Measurements from ENCODE around the gene CALM1. TPM values are rescaled to one million over a fixed set of nuclear protein-coding genes. Genes with fewer than 3 reads are reported as not detected.

CALM1 gene
- 575 TPM for total RNA-seq
- long read RNA-seq, full-length matches to known transcripts, result 952 of 1,075 reads
- long read RNA-seq, partial matches to known transcripts, result 2 of 1,075 reads
- long read RNA-seq, other reads (novel, unspliced or antisense), result 121 of 1,075 reads

DNA sequence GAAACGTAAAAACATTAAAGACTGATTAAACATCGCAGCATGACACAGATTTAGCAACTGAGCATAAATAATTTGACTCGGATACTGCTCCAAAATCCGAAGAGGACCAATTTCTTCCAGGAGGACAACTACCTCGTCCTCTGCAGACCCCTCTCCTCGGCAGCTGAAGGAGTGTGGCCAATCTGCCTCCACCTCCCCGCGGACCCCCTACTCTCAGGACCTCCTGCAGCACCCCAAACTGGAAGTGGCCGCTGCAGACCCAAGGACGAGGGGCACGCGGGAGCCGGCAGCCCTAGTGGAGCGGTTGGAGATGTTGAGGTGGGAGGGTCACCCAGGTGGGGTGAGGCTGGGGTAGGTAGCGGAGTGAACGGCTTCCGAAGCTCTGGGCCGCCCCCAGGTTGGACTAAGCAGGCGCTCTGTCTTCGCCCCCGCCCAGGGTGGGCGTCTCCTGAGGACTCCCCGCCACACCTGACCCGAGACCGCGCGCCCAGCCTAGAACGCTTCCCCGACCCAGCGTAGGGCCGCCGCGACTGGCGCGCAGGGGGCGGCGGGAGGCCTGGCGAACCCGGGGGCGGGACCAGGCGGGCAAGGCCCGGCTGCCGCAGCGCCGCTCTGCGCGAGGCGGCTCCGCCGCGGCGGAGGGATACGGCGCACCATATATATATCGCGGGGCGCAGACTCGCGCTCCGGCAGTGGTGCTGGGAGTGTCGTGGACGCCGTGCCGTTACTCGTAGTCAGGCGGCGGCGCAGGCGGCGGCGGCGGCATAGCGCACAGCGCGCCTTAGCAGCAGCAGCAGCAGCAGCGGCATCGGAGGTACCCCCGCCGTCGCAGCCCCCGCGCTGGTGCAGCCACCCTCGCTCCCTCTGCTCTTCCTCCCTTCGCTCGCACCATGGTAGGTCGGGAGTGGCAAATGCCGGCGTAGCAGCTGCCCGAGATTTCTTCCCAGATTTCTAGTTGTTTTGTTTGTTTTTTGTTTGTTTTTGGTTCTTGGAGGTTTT is at the start of gene CALM1:
Gene CALM1 (plus strand): TSS at position 689 of the 999 bp plus-strand sequence. CDS start 202 bp downstream, at position 891.
- ATAC-seq (ENCODE audit: poor library complexity) (peak; percentile 84), DNase-seq (peak; percentile 95)
- intact Hi-C loops (cut with DNase I), result loop anchor here (2.0 to 10.0 kb wide), 4 partner anchors 14 to 418 kb away; partner anchors contain the start of gene TTC7B

DNA sequence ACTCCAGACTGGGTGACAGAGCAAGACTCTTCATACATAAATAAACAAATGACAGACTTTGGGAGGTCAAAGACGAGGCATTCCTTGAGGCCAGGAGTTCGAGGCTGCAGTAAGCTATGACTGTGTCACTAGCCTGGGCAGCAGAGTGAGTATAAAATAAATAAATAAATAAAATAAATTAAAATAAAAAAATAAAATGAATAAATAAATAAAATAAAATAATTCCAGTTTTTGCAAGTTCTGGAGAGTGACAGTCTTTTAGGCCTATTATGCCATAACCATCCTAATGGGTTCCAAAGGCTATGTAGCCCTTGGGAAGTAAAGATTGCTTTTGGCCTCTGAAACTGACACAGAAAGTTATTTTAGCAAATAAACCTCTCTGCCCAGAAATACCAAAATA is 48.6 kb upstream of the CALM1 start:
- ATAC-seq (ENCODE audit: poor library complexity) (no peak), DNase-seq (no peak)
- intact Hi-C loops (cut with DNase I), result no loop called here

DNA sequence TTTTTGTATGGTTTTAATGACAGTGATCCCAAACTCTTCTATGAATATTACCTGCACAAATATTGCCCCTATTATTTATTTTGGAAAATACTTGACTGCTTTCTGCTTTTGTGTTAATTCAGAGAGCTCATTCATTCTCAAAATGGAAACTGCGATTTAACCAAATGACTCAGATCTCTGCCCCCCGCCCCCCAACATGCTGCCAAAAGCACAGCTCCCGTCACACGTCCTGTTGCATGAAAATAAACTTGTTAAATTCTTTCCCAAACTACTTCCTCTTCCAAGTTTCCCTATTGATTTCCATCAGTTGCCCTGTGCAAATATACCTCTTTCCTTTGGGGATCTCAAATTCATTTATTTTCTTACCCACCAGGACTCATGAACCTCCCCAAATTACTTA is 47.1 kb upstream of the CALM1 start:
- DNase-seq, result no peak
- no peak for ATAC-seq (ENCODE audit: poor library complexity)
- intact Hi-C loops (cut with DNase I), result no loop called here

DNA sequence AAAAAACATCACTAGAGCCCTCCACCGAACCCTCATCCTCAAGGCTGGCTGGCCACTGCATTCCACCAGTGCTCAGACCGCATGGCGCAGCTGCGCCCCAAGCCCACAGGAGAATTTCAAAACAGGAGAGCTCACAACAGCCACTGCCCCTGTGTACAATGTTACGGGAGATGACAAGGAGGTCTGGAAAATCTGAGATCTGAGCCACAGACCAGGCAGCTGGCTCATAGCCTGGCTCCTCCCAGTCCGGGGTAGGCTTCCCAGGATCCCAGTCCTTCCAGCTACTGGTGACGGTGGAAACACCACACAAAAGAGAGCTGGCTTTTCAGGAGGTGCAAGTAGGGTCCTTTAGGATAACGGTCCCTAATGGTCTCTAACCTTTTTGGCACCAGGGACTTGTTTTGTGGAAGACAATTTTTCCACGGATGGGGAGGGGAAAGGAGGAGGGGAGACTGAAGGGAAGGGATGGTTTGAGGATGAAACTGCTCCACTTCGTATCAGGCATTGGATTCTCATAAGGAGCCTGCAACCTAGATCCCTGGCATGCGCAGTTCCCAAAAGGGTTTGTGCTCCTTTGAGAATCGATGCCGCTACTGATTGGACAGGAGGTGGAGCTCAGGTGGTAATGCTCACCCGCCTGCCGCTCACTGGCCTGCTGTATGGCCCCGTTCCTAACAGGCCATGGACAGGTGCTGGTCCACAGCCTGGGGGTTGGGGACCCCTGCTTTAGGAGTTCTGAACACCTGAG is 42.1 kb upstream of the CALM1 start:
- ATAC-seq (ENCODE audit: poor library complexity) (no peak), DNase-seq (peak; percentile 46)
- intact Hi-C loops (cut with DNase I), result no loop called here

DNA sequence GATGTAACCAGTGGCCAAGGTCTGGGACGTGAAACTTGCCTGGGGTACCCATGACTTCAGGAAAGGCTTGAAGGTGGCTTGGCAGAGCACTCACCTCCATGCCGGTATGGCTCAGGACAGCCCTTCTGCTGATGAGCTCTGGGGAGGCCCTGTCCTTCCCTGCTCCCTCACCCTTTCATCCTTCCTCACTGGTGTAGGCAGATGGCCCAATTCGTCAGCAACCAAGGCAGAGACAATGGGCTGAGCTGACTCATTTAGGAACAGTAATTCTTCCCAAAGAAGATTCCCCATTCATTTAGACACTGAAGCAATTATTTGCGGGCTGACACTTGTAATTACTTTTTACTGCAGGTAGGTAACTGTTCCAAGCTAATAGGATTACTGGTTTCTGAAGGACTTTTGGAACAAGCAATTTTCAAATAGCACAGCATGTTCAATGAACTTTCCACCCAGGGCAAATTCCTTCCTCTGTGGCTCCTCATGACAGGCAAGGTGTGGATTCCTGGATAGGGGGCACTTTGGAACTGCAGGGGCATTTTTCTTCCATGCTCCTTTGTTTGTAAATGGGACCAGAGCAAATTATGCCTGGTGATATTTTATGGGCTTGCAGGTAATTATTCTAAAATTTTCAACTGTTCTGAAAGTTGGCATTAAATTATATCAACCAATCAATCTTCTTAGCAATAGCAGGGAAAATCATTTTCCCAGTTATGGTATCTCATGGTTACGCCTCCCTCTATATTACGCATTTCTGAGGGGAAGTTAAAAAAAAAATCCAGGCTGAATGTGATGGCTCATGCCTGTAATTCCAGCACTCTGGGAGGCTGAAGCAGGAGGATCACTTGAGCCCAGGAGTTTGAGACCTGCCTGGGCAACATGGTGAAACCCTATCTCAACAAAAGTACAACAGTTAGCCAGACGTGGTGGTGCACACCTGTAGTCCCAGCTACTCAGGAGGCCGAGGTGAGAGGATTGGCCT is 41.0 kb upstream of the CALM1 start:
- DNase-seq, result no peak
- intact Hi-C loops (cut with DNase I), result no loop called here
- ATAC-seq (ENCODE audit: poor library complexity), result no peak

- intact Hi-C loops (cut with DNase I), result no loop called here
- ATAC-seq (ENCODE audit: poor library complexity) (no peak), DNase-seq (no peak)
Observed at GRCh38 chr14:90356925-90357324, 39.9 kb upstream of the CALM1 start.

DNA sequence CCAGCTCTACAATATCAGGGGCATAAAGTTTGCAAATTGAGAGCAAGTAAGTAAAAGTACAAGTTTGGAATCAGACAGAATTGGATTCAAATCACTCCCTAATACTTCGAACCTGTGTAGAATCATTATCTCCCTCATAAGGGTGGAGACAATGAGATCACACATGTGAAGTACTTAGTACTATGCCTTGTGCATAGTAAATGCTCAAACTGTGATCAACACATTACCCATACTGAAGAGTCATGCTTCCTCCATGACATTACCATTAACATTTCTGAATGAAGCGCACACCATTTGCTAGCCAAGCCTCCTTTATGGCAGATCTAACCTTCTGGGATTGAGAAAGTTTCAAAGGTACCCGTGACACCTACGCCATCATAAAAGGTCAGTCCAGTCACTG is 38.5 kb upstream of the CALM1 start:
- no peak for DNase-seq
- ATAC-seq (ENCODE audit: poor library complexity), result no peak
- intact Hi-C loops (cut with DNase I), result no loop called here

DNA sequence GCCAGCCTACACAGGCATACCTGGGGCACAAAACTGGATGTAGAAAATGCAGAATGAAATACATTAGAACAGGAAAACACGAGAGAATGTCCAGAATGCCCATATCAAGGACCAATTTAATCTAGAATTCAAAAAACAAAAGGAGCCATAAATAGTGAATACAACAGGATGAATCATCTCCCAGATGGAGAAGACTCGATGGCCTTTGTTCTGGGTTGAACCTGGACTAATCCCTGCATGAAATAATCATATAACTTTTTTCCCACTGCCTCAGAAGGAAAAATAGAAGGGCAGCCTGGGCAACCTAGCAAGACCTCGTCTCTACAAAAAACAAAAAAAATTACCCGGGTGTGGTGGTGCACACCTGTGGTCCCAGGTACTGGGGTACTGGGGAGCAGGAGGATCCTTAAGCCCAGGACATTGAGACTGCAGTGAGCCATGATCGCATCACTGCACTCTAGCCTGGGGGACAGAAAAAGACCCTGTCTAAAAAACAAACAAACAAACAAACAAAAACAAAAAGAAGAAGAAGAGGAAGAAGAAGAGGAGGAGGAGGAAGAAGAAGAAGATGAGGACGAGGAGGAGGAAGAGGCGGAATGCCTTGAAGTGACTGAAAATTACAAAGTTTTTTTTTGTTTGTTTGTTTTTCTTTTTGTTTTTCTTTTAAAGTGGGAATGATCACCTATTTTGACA is 34.8 kb upstream of the CALM1 start:
- intact Hi-C loops (cut with DNase I), result no loop called here
- DNase-seq (no peak), ATAC-seq (ENCODE audit: poor library complexity) (no peak)

- intact Hi-C loops (cut with DNase I), result no loop called here
- DNase-seq (no peak), ATAC-seq (ENCODE audit: poor library complexity) (no peak)
Observed at GRCh38 chr14:90362558-90362896, 34.3 kb upstream of the CALM1 start.

- ATAC-seq (ENCODE audit: poor library complexity) (no peak), DNase-seq (no peak)
- intact Hi-C loops (cut with DNase I), result no loop called here
Observed at GRCh38 chr14:90368946-90369721, 27.7 kb upstream of the CALM1 start.

DNA sequence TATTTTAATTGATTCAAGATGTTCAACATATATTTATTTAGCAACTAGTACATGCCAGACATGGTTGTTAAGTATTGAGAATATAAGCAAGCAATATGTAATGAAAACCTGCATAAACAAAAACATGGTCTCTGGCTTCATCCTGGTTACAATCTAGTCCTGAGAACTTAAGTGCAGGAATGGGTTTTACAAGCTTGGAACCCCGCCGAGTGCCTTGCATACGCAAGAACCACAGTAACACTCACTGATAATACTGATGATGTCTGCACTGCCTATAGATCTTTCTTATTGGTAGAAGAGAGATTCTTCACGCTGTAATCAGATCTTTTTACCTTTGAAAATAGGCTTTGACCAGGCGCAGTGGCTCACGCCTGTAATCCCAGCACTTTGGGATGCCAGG is 22.9 kb upstream of the CALM1 start:
- no peak for ATAC-seq (ENCODE audit: poor library complexity)

GRCh38 chr14:90374813-90375212 is 22.0 kb upstream of the CALM1 start:
- ATAC-seq (ENCODE audit: poor library complexity) (no peak), DNase-seq (no peak)
- intact Hi-C loops (cut with DNase I), result no loop called here

More for the DNA sequence above, 22.9 kb upstream of the CALM1 start:
- no peak for DNase-seq
- intact Hi-C loops (cut with DNase I), result no loop called here

GRCh38 chr14:90375934-90376333 is 20.9 kb upstream of the CALM1 start:
- ATAC-seq (ENCODE audit: poor library complexity) (no peak), DNase-seq (no peak)
- intact Hi-C loops (cut with DNase I), result no loop called here

GRCh38 chr14:90378249-90378648 is 18.6 kb upstream of the CALM1 start:
- intact Hi-C loops (cut with DNase I), result no loop called here
- no peak for DNase-seq
- ATAC-seq (ENCODE audit: poor library complexity), result no peak

DNA sequence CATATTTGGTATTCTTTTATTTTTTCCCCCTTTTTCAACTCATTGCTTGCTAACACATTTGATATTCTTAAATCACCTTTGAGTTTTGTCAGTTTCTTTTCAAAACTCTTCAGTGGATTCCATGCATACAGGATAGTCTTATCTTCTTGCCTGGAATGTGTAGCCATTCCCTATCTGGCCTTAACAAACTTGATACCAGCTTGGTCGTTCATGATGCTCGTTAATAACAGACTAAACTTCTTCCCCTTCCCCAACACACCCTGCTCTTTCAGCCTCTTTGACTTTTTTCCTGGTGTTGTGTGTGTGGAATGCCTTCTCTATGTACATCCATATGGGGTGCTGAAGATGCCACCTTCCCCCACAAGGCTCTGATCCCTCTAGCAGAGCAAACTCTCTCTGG is 17.7 kb upstream of the CALM1 start:
- no peak for ATAC-seq (ENCODE audit: poor library complexity)
- intact Hi-C loops (cut with DNase I), result no loop called here
- no peak for DNase-seq

- ATAC-seq (ENCODE audit: poor library complexity), result peak; percentile 40
- intact Hi-C loops (cut with DNase I), result loop anchor here (5.0 kb wide), 1 partner anchor 49 kb away; the partner anchor contains the start of gene NRDE2
- DNase-seq, result peak; percentile 55
Observed at GRCh38 chr14:90381011-90381786, 15.6 kb upstream of the CALM1 start.
